ENCODE data around the gene DENND6A.
"Not testable (repeated sequence)": the region's sequence is repeated elsewhere in the genome, so short reads cannot be mapped to it uniquely, and the experiment has no call there.

The DENND6A gene

DNA sequence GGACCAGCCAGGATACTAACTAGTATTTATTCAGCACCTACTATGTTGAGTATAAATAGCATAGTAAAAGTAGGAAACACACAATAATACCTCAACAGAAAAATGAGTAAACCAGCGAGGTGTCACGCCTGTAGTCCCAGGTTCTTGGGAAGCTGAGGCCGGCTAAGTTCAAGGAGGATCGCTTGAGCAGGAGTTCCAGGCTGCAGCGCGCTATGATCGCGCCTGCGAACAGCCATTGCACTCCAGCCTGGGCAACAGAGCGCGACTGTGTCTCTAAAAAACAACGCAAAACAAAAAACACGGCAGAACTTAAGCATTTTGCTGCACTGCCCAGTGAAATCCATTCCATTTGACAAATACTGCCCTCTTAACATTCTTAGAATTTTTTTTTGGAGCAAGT is 1.3 kb upstream of the DENND6A start:
- DNase-seq (ENCODE audit: low read depth in 2 of 2) = no peak

GRCh38 chr3:57692133-57692395 is 813 bp downstream of the DENND6A start:
- DNase-seq (ENCODE audit: low read depth in 2 of 2) = not testable (repeated sequence)

GRCh38 chr3:57691411-57692132 is 1.3 kb downstream of the DENND6A start:
- DNase-seq (ENCODE audit: low read depth in 2 of 2) = peak in 1 of 2 donors; percentile 6

GRCh38 chr3:57689367-57690053 is 3.4 kb downstream of the DENND6A start:
- no peak for DNase-seq (ENCODE audit: low read depth in 2 of 2)

DNA sequence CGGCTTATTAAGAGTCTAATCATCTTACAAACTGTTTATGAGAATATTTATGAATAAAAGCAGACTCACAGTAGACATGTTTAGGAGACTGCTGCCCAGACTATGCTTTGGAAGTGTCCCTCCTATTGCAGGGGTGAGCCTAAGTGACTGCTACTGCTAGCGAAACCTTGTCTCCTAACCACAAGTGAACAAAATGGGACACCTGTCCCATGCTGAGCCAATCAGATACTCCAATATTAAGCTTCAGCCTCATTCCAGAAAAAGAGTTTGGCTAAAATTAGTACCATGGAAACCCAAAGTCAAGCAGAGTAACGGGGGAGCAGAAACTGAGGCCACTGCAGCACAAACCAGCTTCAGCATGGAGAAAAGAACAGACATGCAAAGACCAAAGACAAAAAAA is 4.6 kb downstream of the DENND6A start:
- DNase-seq (ENCODE audit: low read depth in 2 of 2) = no peak

GRCh38 chr3:57683286-57683685 is 9.6 kb downstream of the DENND6A start:
- no peak for DNase-seq (ENCODE audit: low read depth in 2 of 2)

DNA sequence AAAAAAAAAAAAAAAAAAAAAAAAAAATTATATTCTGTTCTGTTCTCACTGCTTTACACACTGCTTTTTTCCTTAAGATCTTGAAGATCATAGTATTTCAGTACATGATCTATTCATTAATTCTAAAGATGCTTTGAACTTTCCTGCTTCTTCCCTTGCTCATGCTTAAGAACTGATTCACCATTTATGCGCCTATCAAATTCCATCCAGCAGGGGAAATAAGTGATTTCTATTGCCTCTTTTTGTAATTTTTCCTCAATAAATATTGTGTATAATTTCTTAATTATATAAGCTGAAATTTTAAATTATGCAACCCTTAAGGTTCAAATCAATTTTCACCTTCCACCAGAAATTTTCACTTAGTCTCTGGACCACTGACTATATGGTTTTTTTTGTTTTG is 10.6 kb downstream of the DENND6A start:
- no peak for DNase-seq (ENCODE audit: low read depth in 2 of 2)

GRCh38 chr3:57681691-57682090 is 11.2 kb downstream of the DENND6A start:
- no peak for DNase-seq (ENCODE audit: low read depth in 2 of 2)

- no peak for DNase-seq (ENCODE audit: low read depth in 2 of 2)
Observed at GRCh38 chr3:57680046-57680445, 12.8 kb downstream of the DENND6A start.

GRCh38 chr3:57675530-57675929 is 17.3 kb downstream of the DENND6A start:
- DNase-seq (ENCODE audit: low read depth in 2 of 2) = no peak

DNA sequence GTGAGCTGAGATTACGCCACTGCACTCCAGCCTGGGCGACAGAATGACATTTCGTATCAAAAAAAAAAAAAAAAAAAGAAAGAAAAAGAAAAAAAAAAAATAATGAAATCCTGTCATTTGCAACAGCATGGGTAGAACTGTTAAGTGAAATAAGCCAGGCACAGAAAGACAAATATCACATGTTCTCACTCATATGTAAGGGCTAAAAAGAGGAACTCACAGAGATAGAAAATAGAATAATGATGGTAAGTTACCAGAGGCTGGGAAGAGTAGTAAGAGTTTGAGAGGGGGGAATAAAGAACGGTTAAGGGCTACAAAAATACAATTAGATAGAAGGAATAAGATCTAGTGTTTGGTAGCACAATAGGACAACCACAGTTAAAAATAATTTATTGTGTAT is 19.7 kb downstream of the DENND6A start:
- DNase-seq (ENCODE audit: low read depth in 2 of 2) = no peak

GRCh38 chr3:57670543-57670942 is 22.3 kb downstream of the DENND6A start:
- no peak for DNase-seq (ENCODE audit: low read depth in 2 of 2)

DNA sequence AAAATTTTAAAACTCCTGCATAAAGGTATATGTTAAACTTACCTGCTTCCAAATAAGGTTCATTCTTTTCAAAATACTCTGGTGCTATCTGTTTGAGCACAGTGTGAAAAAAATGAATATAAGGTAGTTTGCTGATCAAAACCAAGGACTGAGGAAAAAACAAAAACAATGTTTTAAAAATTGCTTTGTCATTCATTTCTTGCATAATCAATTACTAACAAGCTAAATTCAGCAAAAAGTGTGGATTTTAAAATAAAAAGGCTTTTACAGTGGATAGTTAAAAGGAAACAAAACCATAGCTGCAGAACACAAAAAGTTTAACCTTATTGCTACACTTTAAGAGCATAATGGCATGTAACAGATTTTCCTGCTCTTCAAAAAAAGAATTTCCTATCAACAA is 31.5 kb downstream of the DENND6A start:
- no peak for DNase-seq (ENCODE audit: low read depth in 2 of 2)

DNA sequence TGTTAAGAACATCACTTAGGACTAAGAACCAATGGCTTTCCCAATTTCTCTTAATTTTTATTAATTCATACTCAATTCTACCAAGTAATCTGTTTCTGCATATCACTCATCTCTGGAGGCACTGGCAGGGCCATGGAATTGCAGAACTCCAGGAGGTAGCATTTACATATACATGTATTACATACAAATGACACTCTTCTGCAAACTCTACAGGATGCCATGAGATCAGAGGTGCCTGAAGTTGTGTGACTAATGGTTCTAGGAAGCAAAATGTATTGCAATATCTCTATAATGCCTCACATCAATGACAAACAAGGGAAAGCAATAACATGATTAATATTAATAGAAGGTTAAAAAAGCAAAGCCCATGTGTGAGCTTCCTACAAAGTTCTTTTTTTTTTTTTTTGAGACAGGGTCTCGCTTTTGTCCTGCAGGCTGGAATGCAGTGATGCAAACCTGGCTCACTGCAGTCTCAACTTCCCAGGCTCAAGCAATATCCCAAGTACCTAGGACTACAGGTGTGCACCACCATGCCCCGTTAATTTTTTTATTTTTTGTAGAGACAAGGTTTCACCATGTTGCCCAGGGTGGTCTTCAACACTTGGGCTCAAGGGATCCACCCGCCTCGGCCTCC is 33.0 kb downstream of the DENND6A start:
- no peak for DNase-seq (ENCODE audit: low read depth in 2 of 2)

DNA sequence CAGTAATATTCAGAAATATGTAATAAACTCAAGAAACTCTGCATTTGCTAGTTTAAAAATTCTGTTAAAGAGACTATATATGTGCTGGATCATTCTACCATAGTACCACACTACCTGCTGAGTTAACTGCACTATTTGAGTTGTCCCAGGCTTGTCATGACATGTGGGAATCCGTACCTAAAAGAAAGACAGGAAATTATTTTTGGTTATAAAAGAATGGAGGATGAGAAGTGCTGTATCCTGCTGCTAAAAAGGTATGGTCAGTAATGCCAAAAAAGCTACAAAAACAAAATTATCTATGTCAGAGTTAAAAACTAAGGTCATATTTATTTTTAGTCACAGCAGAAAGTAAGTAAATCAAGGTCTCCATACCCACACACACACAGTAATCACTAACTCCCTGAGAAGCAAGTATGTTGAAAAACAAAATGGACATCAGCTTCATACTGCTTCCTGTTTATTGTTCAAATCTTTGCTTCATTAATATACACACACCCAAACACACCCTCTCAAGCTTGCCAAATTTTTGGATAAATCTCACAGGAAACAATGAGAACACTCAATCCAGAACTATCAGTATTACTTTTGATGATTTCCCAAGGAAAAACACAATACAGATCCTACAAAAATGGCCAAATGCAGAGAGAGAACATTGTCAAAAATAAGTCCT is 33.7 kb downstream of the DENND6A start:
- DNase-seq (ENCODE audit: low read depth in 2 of 2) = no peak

- DNase-seq (ENCODE audit: low read depth in 2 of 2) = no peak
Observed at GRCh38 chr3:57658536-57658935, 34.3 kb downstream of the DENND6A start.

GRCh38 chr3:57655727-57656126 is 37.1 kb downstream of the DENND6A start:
- DNase-seq (ENCODE audit: low read depth in 2 of 2) = no peak

DNA sequence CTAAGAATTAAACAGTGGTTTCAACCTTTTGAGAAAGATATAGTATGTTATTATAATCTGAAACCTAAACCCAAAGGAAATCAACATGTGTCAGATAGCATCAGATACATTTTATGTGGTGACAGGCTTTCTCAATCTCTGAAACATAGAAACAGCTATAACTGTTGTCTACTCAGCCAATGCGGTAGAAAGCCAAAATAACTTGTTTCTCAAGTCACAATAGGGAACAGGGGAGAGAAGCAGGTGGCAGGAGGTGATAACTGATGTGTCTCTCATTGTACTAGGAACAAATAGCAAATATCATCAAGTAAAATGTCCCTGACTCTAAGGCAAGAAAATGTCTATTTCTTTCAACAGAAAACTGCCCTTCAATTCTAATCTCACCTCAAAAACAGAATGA is 38.6 kb downstream of the DENND6A start:
- no peak for DNase-seq (ENCODE audit: low read depth in 2 of 2)

GRCh38 chr3:57652203-57652602 is 40.7 kb downstream of the DENND6A start:
- DNase-seq (ENCODE audit: low read depth in 2 of 2) = no peak

- no peak for DNase-seq (ENCODE audit: low read depth in 2 of 2)
Observed at GRCh38 chr3:57647292-57647940, 45.5 kb downstream of the DENND6A start.

- no peak for DNase-seq (ENCODE audit: low read depth in 2 of 2)
Observed at GRCh38 chr3:57646723-57647122, 46.2 kb downstream of the DENND6A start.

DNA sequence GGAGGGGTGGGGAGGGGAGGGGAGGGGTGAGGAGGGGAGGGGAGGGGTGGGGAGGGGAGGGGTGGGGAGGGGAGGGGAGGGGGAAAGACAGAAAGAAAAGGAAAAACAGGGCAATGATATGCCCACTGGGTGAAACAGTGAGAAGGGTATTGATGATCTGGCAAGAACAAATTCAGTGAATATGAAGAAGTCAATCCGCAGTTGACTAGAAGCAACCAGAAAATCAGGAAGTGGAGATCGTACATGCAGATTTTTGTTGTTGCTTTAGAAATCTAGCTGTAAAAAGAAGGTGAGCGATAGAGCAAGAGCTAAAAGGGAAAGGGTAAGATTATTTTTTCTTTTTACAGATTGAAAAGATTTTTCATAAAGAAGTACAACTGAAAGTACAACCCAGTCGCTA is 48.1 kb downstream of the DENND6A start:
- no peak for DNase-seq (ENCODE audit: low read depth in 2 of 2)

Measured in stimulated activated CD4-positive, alpha-beta T cell treated with anti-CD3 and anti-CD28 coated beads, Interleukin-4, amount 100 ng/mL, for 48 hours (primary cell).